IMR-90 (cell line): Measurements from ENCODE around the gene NLRC3. TPM values are rescaled to one million over a fixed set of nuclear protein-coding genes. Genes with fewer than 3 reads are reported as not detected.

Experiments
- ATAC-seq: fragments of 200-7000 bp; cut with Tn5 transposase; 2 replicates; pipeline ENCODE4 v1.9.1; 2020; ENCODE audit warnings: low read depth, mild to moderate bottlenecking, moderate library complexity
- BruUV-seq: library from RNA; stranded (reverse); fragments of 400-500 nt; replicated peaks from 2 replicates; lab custom pipeline; 2021; lab: Mats Ljungman, UMichigan
- CTCF ChIA-PET: fragments of 300-600 bp; formaldehyde crosslinking; extraction: SDS; loops from one replicate; lab custom pipeline; 2021; ENCODE audit warnings: antibody characterized with exemption; lab: Yijun Ruan, JAX
- POLR2A ChIA-PET: fragments of 300-600 bp; sonication (Branson Sonifier 250); formaldehyde crosslinking; loops from one replicate; lab custom pipeline; 2022; ENCODE audit warnings: antibody characterized with exemption; ENCODE audit not compliant: unreplicated experiment; lab: Charles Lee
- DNase-seq: peaks from one replicate; pipeline ENCODE4 v3.0.0; 2013
- H2AFZ ChIP-seq: replicated peaks from 2 replicates; pipeline ENCODE3; 2013; ENCODE audit warnings: low read length, mild to moderate bottlenecking; ENCODE audit not compliant: poor library complexity
- H2AK5ac ChIP-seq: 2 replicates; pipeline ENCODE4 v1.6.1; 2013; ENCODE audit warnings: low read depth, low read length, inconsistent platforms
- H2AK9ac ChIP-seq: replicated peaks from 2 replicates; pipeline ENCODE3; 2013; ENCODE audit warnings: mild to moderate bottlenecking, low read depth, low read length, moderate library complexity; ENCODE audit not compliant: poor library complexity
- H2BK120ac ChIP-seq: 2 replicates; pipeline ENCODE4 v1.6.1; 2013; ENCODE audit warnings: low read depth, low read length, inconsistent platforms
- H2BK15ac ChIP-seq: 3 replicates; pipeline ENCODE4 v1.6.1; 2013; ENCODE audit warnings: low read depth, low read length, inconsistent platforms
- H2BK20ac ChIP-seq: 2 replicates; pipeline ENCODE4 v1.6.1; 2013; ENCODE audit warnings: low read depth, mild to moderate bottlenecking, inconsistent platforms, low read length, moderate library complexity
- H2BK5ac ChIP-seq: 2 replicates; pipeline ENCODE4 v1.6.1; 2013; ENCODE audit warnings: mild to moderate bottlenecking, low read depth, low read length, inconsistent platforms; ENCODE audit not compliant: poor library complexity, severe bottlenecking
- H3K14ac ChIP-seq: replicated peaks from 2 replicates; pipeline ENCODE4 v1.6.1; 2013; ENCODE audit warnings: low read depth, low read length, inconsistent platforms
- H3K18ac ChIP-seq: 2 replicates; pipeline ENCODE4 v1.6.1; 2013; ENCODE audit warnings: low read depth, low read length, control low read depth
- H3K23ac ChIP-seq: 2 replicates; pipeline ENCODE4 v1.6.1; 2013; ENCODE audit warnings: low read depth, low read length, inconsistent platforms
- H3K27ac ChIP-seq: 2 replicates; pipeline ENCODE4 v1.5.1; 2013; ENCODE audit warnings: mild to moderate bottlenecking, control low read depth, low read length; ENCODE audit not compliant: insufficient read depth
- H3K27me3 ChIP-seq: 2 replicates; pipeline ENCODE4 v1.6.1; 2013; ENCODE audit warnings: low read length; ENCODE audit not compliant: control insufficient read depth, insufficient read depth
- H3K36me3 ChIP-seq: 2 replicates; pipeline ENCODE4 v1.6.1; 2013; ENCODE audit warnings: low read length, mixed read lengths; ENCODE audit not compliant: control insufficient read depth, insufficient read depth
- H3K4ac ChIP-seq: 2 replicates; pipeline ENCODE4 v1.6.1; 2013; ENCODE audit warnings: low read depth, low read length, inconsistent platforms
- H3K4me1 ChIP-seq: 2 replicates; pipeline ENCODE4 v1.6.1; 2013; ENCODE audit warnings: low read length, mixed read lengths; ENCODE audit not compliant: control insufficient read depth, insufficient read depth
- H3K4me2 ChIP-seq: 2 replicates; pipeline ENCODE4 v1.6.1; 2013; ENCODE audit warnings: low read depth, mild to moderate bottlenecking, control low read depth, low read length, moderate library complexity
- H3K4me3 ChIP-seq: 2 replicates; pipeline ENCODE4 v1.5.1; 2013; ENCODE audit warnings: low read depth, mild to moderate bottlenecking, control low read depth, low read length, moderate library complexity; ENCODE audit not compliant: insufficient read depth
- H3K56ac ChIP-seq: 2 replicates; pipeline ENCODE4 v1.6.1; 2013; ENCODE audit warnings: low read length, inconsistent platforms; ENCODE audit not compliant: insufficient read depth; ENCODE audit errors: extremely low read depth
- H3K79me1 ChIP-seq, 2 experiments: 2 replicates each; pipeline ENCODE4 v1.6.1; 2013; ENCODE audit warnings: low read length in 2 of 2, inconsistent platforms in 1 of 2, low read depth in 1 of 2
- H3K9ac ChIP-seq: 2 replicates; pipeline ENCODE4 v1.6.1; 2013; ENCODE audit warnings: low read depth, low read length, control low read depth
- H3K9me1 ChIP-seq: 2 replicates; pipeline ENCODE4 v1.6.1; 2013; ENCODE audit warnings: low read length, inconsistent platforms; ENCODE audit not compliant: insufficient read depth
- H3K9me3 ChIP-seq: 2 replicates; pipeline ENCODE4 v1.6.1; 2013; ENCODE audit warnings: low read length; ENCODE audit not compliant: control insufficient read depth, insufficient read depth
- H4K20me1 ChIP-seq: 2 replicates; pipeline ENCODE4 v1.6.1; 2013; ENCODE audit warnings: low read length, inconsistent platforms; ENCODE audit not compliant: insufficient read depth
- H4K5ac ChIP-seq: 2 replicates; pipeline ENCODE4 v1.6.1; 2013; ENCODE audit warnings: mild to moderate bottlenecking, low read depth, low read length, control low read depth
- H4K8ac ChIP-seq, 2 experiments: 2 replicates each; pipeline ENCODE4 v1.6.1; 2013; ENCODE audit warnings: low read depth in 2 of 2, low read length in 2 of 2, control low read depth in 1 of 2, inconsistent platforms in 1 of 2
- H4K91ac ChIP-seq: 2 replicates; pipeline ENCODE4 v1.6.1; 2013; ENCODE audit warnings: low read depth, low read length, inconsistent platforms; ENCODE audit not compliant: insufficient read depth
- BHLHE40 ChIP-seq: fragments of 150-350 bp; IDR thresholded peaks from 2 replicates; pipeline ENCODE4 v1.6.1; 2016; ENCODE audit warnings: mild to moderate bottlenecking, low read depth, low read length
- CEBPB ChIP-seq: IDR thresholded peaks from 2 replicates; pipeline ENCODE4 v1.6.1; 2012; ENCODE audit warnings: low read depth, low read length, improper control_type of control experiment
- CHD1 ChIP-seq: IDR thresholded peaks from 2 replicates; pipeline ENCODE4 v1.6.1; 2012; ENCODE audit warnings: low read depth, low read length, improper control_type of control experiment
- CTCF ChIP-seq: conservative IDR thresholded peaks from 2 replicates; pipeline ENCODE4 v1.5.1; 2012; ENCODE audit warnings: mild to moderate bottlenecking, low read depth, low read length, improper control_type of control experiment
- ELK1 ChIP-seq: fragments of 150-350 bp; IDR thresholded peaks from 2 replicates; pipeline ENCODE4 v1.6.1; 2016; ENCODE audit warnings: low read depth, mild to moderate bottlenecking, low read length, moderate library complexity, borderline replicate concordance
- MAZ ChIP-seq: IDR thresholded peaks from 2 replicates; pipeline ENCODE4 v1.6.1; 2012; ENCODE audit warnings: low read depth, mild to moderate bottlenecking, low read length, improper control_type of control experiment, moderate library complexity, borderline replicate concordance
- POLR2A ChIP-seq: IDR thresholded peaks from 2 replicates; pipeline ENCODE4 v1.6.1; 2012; ENCODE audit warnings: mild to moderate bottlenecking, low read depth, low read length
- RAD21 ChIP-seq: IDR thresholded peaks from 2 replicates; pipeline ENCODE4 v1.6.1; 2012; ENCODE audit warnings: low read length, improper control_type of control experiment
- RCOR1 ChIP-seq: IDR thresholded peaks from 2 replicates; pipeline ENCODE4 v1.6.1; 2012; ENCODE audit warnings: mild to moderate bottlenecking, low read length, improper control_type of control experiment; ENCODE audit not compliant: insufficient replicate concordance
- RFX5 ChIP-seq: IDR thresholded peaks from 2 replicates; pipeline ENCODE4 v1.8.0; 2012; ENCODE audit warnings: low read depth, mild to moderate bottlenecking, low read length, moderate library complexity
- USF2 ChIP-seq: fragments of 150-350 bp; IDR thresholded peaks from 2 replicates; pipeline ENCODE4 v1.6.1; 2017; ENCODE audit warnings: mild to moderate bottlenecking, antibody characterized with exemption, low read length, low read depth
- WGBS, 2 experiments: methylation state at CpG; one replicate each; pipeline versions ENCODE4 v1.1.5 to v1.1.7; 2013; ENCODE audit warnings: missing lambda C conversion rate in 2 of 2; ENCODE audit not compliant: insufficient read length in 1 of 2; ENCODE audit errors: extremely low coverage in 2 of 2; 5-methylcytosine and 5-hydroxymethylcytosine counted together
- dilution Hi-C: fragments of 300-500 bp; cut with HindIII; formaldehyde crosslinking; loops from one replicate; pipeline ENCODE4 v1.14.3; 2018; ENCODE audit warnings: low sequenced_read_pairs; ENCODE audit not compliant: unreplicated experiment
- in situ Hi-C: fragments of 300-500 bp; cut with MboI; formaldehyde crosslinking; loops from 3 replicates; pipeline ENCODE4 v1.14.3; 2019; ENCODE audit warnings: low sequenced_read_pairs, inconsistent platforms, mixed read lengths
- intact Hi-C: fragments of 100-400 bp; cut with micrococcal nuclease; formaldehyde crosslinking; loops from 2 replicates; pipeline ENCODE4 v1.10.0; 2022
- polyA plus RNA-seq, 3 experiments: library from polyadenylated mRNA; depleted of rRNA; stranded (reverse); fragments of >200 nt; gene quantifications; 2 replicates each; pipeline ENCODE4 v1.2.3, GENCODE V29; 2012; ENCODE audit warnings: low replicate concordance in 1 of 3
- total RNA-seq: library from RNA; depleted of rRNA; stranded (reverse); fragments of >200 nt; gene quantifications from 2 replicates; pipeline ENCODE4 v1.2.3, GENCODE V29; 2012

NLRC3 gene
- total and polyA plus RNA-seq, 2 of the 4 experiments (the other 2 are of a cell fraction), result not detected

GRCh38 chr16:3582276-3583165 lies 5.3 kb upstream of the NLRC3 start (continued):
- no peak for TF ChIP-seq CHD1

GRCh38 chr16:3581392-3581791 lies 4.2 kb upstream of the NLRC3 start:
- H3K4ac ChIP-seq, result no peak overlapping the region
- DNase-seq, result no peak
- TF ChIP-seq RCOR1 (no peak), RAD21 (no peak), CEBPB (no peak), USF2 (no peak), CHD1 (no peak), CTCF (no peak), POLR2A (no peak), RFX5 (no peak), BHLHE40 (no peak), ELK1 (no peak), MAZ (no peak)
- H2AK9ac ChIP-seq, result no peak overlapping the region
- H3K56ac ChIP-seq, result no peak overlapping the region
- CTCF ChIA-PET, result no interaction called here
- H4K20me1 ChIP-seq, result no peaks in the 10 kb centered on the region
- H3K27me3 ChIP-seq, result no peaks in the 10 kb centered on the region; the same call in 1 of the 2 replicates
- no peak overlapping the region for H4K91ac ChIP-seq
- H2BK120ac ChIP-seq, result no peak overlapping the region
- in situ Hi-C loops (no loop called here), dilution Hi-C loops (no loop called here), intact Hi-C loops (no loop called here)
- no peak overlapping the region for H3K18ac ChIP-seq
- no peak overlapping the region for H2BK20ac ChIP-seq
- H2AK5ac ChIP-seq, result no peak overlapping the region
- no peak overlapping the region for H4K5ac ChIP-seq
- peaks cover 12% of the 10 kb centered on the region for H3K36me3 ChIP-seq
- H3K14ac ChIP-seq, result no peak overlapping the region
- H3K9me1 ChIP-seq, result no peaks in the 10 kb centered on the region
- H3K4me3 ChIP-seq, result no peak overlapping the region
- H3K9ac ChIP-seq, result no peak overlapping the region
- H3K4me2 ChIP-seq, result no peak overlapping the region
- no peak overlapping the region for H2BK15ac ChIP-seq
- no peaks in the 10 kb centered on the region; the same call in 1 of the 2 replicates for H3K4me1 ChIP-seq
- TSS peak; percentile 85 for BruUV-seq
- WGBS, 2 experiments, result 97% methylated on average over 6 of the region's 10 CpGs; no CpG with 5 or more reads in 1 of the 2 experiments
- H3K23ac ChIP-seq, result no peak overlapping the region
- no peak overlapping the region for H4K8ac ChIP-seq
- no peak overlapping the region for H2AFZ ChIP-seq
- no peak overlapping the region for H3K27ac ChIP-seq
- no peaks in the 10 kb centered on the region for H3K79me1 ChIP-seq
- POLR2A ChIA-PET, result no interaction called here
- no peaks in the 10 kb centered on the region for H3K9me3 ChIP-seq
- ATAC-seq, result no peak
- H2BK5ac ChIP-seq, result no peak overlapping the region
